SIG-M5 treated with dmso at 0.1 percent for 504 hours (cell line): ENCODE data around the gene RNF10.

Experiments used
- DNase-seq: peaks from one replicate; lab custom pipeline; 2025; ENCODE audit not compliant: unreplicated experiment; lab: John Stamatoyannopoulos, UW

The RNF10 gene

GRCh38 chr12:120579179-120579578, 45.0 kb downstream of the RNF10 start:
- DNase-seq: no peak

GRCh38 chr12:120580787-120581723, 46.9 kb downstream of the RNF10 start, which contains the start of gene POP5:
TSS of gene POP5 (minus strand) at chr12:120581402. CDS start at chr12:120581362, 40 bp downstream.
- DNase-seq: peak; percentile 99

DNA sequence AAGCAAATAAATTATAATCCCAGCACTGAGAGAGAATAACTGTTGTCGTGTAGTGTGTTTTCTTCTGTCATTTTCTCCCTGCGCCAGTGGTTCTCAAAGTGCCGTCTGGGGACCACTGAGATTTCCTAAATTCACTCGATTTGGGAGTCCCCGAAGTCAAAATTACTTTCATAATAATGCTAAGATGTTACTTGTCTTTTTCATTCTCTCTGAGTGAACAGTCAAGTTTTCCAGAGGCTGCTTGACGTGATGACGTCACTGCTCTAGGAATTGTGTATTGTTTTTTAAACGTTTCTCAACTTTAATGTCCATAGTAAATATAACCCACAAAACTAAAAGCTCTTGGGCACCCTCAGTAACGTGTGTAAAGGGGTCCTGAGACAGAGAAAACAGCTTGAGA, 47.8 kb downstream of the RNF10 start:
- DNase-seq: no peak

DNA sequence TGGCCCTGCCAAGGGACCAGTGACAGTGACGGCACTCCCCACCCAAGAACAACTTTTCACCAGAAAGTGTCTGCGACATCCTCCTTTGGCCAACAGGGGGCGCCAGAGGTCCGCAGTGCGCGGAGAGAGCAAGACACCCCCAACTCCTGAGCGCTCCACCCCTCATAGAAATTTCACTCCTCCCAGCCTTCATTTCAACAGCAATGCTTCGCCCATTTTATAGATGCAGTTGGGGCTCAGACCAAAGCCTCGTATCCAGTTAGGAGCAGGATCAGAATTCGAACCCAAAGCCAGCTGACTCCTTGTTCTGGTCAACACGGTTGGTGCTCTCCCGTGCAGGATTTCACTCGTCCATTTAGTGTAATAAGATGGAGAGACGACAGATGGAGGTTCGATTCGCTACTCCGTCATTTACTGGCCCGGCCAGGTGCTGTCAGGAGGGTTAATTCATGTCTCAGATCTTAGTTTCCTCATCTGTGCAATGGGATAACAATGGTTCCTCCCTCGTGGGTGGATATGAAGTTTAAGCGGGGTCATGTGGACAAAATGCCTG, 49.4 kb downstream of the RNF10 start:
- DNase-seq: peak; percentile 76

- DNase-seq: peak; percentile 51
These were observed 50.4 kb downstream of the RNF10 start for GRCh38 chr12:120584343-120585149.

- DNase-seq: no peak
These were observed 52.0 kb downstream of the RNF10 start for GRCh38 chr12:120586206-120586605.

- DNase-seq: no peak
These were observed 52.7 kb downstream of the RNF10 start for GRCh38 chr12:120586860-120587259.

- no peak for DNase-seq
These were observed 54.2 kb downstream of the RNF10 start for GRCh38 chr12:120588371-120588770.

- DNase-seq: no peak
These were observed 55.1 kb downstream of the RNF10 start for GRCh38 chr12:120588948-120589930.

DNA sequence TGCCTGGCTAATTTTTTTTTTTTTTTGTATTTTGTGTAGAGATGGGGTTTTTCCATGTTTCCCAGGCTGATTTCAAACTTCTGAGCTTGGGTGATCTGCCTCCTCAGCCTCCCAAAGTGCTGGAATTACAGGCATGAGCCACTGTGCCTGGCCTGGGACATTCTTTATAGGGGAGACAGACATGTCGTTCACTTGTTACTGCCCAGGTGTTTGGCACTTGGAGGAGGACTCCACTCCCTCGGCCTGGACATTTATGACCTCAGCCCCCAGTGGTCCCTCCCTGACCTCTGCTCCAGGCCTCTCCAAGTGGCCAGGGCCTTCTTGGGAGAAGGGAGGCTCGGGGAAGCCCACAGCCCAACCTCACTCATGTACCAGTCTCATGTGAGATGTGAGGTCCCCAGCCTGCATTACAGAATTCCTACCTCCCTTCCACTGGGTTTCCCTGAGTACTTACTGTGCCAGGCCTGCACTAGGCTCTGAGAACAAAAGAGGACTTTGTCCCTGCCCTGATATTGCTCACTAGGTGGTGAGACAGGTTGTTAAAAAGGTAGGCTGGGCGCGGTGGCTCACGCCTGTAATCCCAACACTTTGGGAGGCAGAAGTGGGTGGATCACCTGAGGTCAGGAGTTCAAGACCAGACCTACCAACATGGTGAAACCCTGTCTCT, 56.7 kb downstream of the RNF10 start:
- DNase-seq: no peak

DNA sequence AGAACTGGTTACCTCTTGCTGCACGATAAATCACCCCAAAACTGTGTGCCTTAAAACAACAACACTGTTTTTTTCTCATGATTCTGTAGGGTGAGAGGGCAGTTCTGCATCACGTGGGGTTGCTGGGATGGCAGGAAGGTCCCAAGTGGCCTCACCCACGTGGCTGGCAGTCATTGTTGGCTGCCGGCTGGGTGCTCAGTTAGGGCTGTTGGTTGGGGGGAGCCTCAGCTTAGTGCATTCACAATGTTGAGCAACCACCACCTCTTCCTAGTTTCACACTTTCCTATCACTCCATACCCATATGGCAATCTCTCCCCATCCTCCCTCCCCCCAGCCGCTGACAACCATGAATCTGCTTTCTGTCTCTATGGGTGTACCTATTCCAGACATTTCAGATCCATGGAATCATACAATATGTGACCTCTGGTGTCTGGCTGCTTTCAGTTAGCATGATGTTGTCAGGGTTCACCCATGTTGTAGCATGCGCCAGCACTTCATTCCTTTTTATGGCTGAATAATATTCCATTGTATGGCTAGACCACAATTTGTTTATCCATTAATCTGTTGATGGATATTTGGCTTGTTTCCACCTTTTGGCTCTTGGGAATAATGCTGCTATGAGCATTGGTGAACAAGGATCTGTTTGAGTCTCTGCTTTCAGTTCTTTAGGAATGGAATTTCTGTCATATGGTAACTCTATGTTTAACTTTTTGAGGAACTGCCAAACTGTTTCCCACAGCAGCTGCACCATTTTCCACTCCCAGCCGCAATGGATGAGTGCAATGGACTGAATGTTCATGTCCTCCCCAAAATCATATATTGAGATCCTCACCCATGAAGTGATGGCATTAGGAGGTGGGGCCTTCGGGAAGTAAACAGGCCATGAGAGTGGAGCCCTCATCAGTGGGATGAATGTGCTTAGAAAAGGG, 58.2 kb downstream of the RNF10 start:
- peak; percentile 75 for DNase-seq

DNA sequence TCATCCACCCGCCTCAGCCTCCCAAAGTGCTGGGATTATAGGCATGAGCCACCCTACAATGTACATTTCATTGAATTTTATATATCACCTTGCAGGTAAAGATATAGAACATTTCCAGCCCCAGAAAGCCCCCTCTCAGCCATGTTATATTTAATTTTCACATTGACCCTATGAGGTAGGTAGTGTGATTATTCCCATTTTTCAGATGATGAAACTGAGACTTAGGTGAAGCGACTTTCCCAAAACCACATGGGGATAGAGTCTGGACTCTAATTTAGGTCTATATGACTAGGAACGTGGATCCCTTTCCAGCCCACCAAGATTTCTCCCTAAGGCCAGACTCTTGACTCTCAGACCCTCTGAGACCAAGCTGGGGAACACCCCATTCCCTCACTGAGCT, 62.7 kb downstream of the RNF10 start:
- no peak for DNase-seq

DNA sequence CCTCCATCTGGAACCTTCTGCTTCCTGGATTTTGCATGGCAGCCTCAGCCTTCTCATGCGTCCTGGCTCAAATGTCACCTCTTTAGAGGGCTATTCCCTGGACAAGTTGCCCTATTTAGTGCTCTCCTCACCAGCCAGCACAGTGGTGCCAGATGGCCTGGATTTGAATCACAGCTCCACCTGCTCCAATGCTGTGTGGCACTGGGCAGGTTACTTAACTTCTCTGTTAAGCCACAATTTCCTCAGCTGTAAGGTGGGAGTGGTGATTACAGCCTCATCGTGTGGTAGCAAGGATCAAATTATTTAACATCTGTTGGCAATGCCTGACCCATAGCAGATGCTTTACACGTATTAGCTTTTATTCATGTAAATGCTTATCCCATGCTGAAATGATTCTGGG, 63.7 kb downstream of the RNF10 start:
- no peak for DNase-seq

DNA sequence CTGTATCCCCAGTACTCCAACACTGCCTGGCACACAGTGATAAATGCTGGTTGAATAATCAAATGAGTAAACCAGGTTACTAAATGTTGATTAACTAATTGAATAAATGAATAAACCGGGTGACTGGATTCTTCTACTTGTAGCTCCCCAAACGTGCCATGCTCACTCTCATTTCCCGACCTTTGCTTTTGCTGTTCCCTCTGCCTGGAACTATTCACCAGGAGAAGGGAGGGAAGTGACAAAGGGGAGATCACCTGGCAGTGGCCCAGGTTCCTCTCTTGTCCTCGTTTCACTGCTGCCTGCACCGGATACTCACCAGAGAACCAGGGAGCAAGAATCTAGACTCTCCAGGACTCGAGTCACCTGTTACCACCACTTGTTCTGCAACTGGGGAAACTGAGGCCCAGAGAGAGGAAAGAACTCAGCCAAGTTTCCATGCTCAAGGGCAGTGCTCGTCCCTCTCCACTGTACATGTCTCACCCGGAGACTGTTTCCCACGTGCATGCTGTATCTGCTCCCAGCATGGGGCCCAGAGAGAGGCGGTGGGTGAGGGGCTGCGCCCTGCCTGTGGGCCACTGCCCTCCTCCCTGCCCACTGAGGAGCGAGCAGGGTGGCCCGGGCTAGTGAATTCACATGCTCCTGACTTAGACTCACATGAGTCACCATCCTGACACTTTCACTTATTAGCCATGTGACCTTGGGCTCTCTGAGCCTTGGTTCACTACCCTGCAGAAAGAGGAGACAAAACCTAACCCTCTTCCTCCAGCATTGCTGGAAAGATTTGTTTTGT, 64.7 kb downstream of the RNF10 start:
- peak; percentile 52 for DNase-seq

DNA sequence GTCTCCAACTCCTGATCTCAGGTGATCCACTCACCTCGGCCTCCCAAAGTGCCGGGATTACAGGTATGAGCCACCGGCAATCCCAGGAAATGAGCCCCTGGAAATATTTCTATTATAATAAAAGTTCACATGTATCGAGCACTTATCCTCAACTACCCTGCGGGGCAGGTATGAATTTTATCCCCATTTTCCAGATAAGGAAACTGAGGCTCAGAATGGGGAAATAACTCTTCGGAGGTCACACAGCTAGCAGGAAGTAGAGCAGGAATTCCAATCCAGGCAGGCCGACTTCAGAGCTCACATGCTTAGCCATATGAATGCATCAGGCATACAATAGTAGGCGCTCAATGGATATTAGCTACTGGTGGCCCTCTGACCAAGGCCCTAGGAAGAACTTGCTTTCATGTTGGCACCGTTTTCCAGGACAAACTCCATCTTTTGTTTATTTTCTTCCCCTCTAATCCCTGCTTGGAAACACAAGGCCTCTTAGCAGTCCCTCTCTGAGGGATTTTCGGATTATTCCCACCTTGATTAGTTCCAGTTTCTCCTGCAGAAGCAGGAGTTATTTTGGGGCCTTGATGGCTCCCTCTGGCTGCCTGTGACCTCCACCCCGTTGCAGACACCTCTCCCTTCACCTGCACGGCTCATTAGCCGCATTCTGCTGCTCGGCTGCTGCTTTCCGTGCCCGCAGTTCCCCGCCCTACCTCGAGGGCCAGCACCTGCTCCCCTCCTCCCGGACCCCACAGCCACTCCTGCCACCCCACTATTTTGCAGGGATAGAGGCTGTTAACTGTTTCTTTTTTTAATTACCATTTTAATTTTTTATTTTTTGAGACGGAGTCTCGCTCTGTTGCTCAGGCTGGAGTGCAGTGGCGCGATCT, 65.8 kb downstream of the RNF10 start:
- DNase-seq: no peak

DNA sequence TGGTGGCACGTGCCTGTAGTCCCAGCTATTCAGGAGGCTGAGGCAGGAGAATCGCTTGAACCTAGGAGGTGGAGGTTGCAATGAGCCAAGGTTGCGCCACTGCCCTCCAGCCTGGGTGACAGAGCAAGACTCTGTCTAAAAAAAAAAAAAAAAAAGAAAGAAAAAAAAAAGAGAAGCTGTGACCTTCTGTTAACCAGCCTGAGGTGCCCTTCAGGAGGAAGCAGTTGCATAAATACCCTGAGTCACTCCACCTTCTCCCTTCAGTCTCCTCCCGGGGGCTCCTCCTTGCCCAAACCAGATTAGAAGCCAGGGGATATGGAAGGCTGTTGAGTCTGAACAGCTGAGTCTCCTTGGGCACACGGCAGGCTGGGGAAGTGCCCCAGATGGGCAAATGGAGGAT, 68.3 kb downstream of the RNF10 start:
- DNase-seq: peak; percentile 99

- no peak for DNase-seq
These were observed 76.4 kb downstream of the RNF10 start for GRCh38 chr12:120610560-120610959.
